ENCODE measurements around the gene IRF2BP1.

IRF2BP1 gene

GRCh38 chr19:45865269-45865948 is 20.5 kb downstream of the IRF2BP1 start:
- in situ Hi-C loops (cut with MboI; ENCODE audit: low sequenced_read_pairs, unreplicated experiment) = no loop called here
- DNase-seq (ENCODE audit: low spot score) = no peak
- no peak for TF ChIP-seq CTCF (IDR thresholded peaks at IDR 0.05; ENCODE audit: borderline replicate concordance, control extremely low read depth, extremely low read depth, insufficient read depth, missing control alignments)

DNA sequence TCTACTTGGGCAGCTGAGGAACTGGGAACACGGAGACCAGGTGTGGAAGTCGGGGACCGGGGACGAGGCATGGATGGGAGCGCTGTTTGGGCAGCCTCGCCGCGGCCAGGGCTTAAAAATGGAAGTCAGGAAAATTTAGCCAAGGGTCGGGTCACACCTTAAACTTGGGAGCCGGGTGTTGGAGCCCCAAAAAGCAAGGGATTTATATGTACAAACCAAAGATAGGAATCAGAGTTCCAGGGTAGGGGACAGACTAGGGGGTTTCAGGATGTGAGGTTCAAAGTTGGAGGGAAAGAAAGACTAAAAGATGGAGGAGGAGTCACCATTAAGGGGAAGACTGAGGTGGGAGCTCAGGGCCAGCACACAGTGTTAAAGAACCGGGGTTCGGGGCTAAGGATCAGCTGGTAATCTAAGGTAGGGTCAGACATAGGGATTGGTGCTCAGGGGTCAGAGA is 21.3 kb downstream of the IRF2BP1 start:
- in situ Hi-C loops (cut with MboI; ENCODE audit: low sequenced_read_pairs, unreplicated experiment) = no loop called here
- TF ChIP-seq CTCF (IDR thresholded peaks at IDR 0.05; ENCODE audit: borderline replicate concordance, control extremely low read depth, extremely low read depth, insufficient read depth, missing control alignments) = no peak

GRCh38 chr19:45863840-45864628 is 21.9 kb downstream of the IRF2BP1 start, which contains the start of gene FOXA3:
Gene FOXA3, plus strand, starts transcription at chr19:45864326. Its CDS starts 131 bp downstream, at chr19:45864457.
- TF ChIP-seq CTCF (IDR thresholded peaks at IDR 0.05; ENCODE audit: borderline replicate concordance, control extremely low read depth, extremely low read depth, insufficient read depth, missing control alignments) = peak; percentile 75
- in situ Hi-C loops (cut with MboI; ENCODE audit: low sequenced_read_pairs, unreplicated experiment) = no loop called here
- DNase-seq (ENCODE audit: low spot score) = peak; percentile 93

More for the DNA sequence above, 21.3 kb downstream of the IRF2BP1 start:
- DNase-seq (ENCODE audit: low spot score) = no peak

DNA sequence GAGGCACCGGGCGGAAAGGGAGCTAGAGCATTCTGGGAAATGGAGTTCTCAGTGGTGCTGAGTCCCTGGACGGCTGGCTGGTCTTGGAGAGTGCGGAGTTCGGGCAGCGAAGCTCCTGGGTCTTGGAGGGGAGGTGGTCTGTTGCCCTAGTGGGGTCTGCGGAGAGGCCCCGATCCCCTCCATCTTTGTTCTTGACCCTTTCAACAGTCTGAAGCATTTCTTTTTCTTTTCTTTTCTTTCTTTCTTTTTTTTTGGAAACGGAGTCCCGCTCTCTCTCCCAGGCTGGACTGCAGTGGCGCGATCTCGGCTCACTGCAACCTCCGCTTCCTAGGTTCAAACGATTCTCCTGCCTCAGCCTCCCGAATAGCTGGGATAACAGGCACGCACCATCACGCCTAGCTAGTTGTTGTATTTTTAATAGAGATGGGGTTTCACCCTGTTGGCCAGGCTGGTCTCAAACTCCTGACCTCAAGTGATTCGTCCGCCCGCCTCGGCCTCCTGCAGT is 22.6 kb downstream of the IRF2BP1 start:
- in situ Hi-C loops (cut with MboI; ENCODE audit: low sequenced_read_pairs, unreplicated experiment) = no loop called here
- no peak for DNase-seq (ENCODE audit: low spot score)
- TF ChIP-seq CTCF (IDR thresholded peaks at IDR 0.05; ENCODE audit: borderline replicate concordance, control extremely low read depth, extremely low read depth, insufficient read depth, missing control alignments) = no peak

- no peak for TF ChIP-seq CTCF (IDR thresholded peaks at IDR 0.05; ENCODE audit: borderline replicate concordance, control extremely low read depth, extremely low read depth, insufficient read depth, missing control alignments)
- in situ Hi-C loops (cut with MboI; ENCODE audit: low sequenced_read_pairs, unreplicated experiment) = no loop called here
- DNase-seq (ENCODE audit: low spot score) = peak; percentile 100
These were observed 23.2 kb downstream of the IRF2BP1 start, which contains the start of gene SYMPK for GRCh38 chr19:45862564-45863334. Gene SYMPK, minus strand, starts transcription at chr19:45863147. Its CDS starts 8,652 bp downstream, at chr19:45854495.

GRCh38 chr19:45862271-45862563 is 23.7 kb downstream of the IRF2BP1 start:
- TF ChIP-seq CTCF (IDR thresholded peaks at IDR 0.05; ENCODE audit: borderline replicate concordance, control extremely low read depth, extremely low read depth, insufficient read depth, missing control alignments) = no peak
- DNase-seq (ENCODE audit: low spot score) = no peak
- in situ Hi-C loops (cut with MboI; ENCODE audit: low sequenced_read_pairs, unreplicated experiment) = no loop called here

Measured in GM13976 (cell line).